HG03342 (cell line): Measurements from ENCODE around the gene APRT.

Experiments
- ATAC-seq: cut with Tn5 transposase; IDR thresholded peaks from one replicate; pipeline ENCODE4 v1.9.1; 2021; ENCODE audit warnings: mild to moderate bottlenecking, moderate library complexity; ENCODE audit not compliant: unreplicated experiment

APRT gene

DNA sequence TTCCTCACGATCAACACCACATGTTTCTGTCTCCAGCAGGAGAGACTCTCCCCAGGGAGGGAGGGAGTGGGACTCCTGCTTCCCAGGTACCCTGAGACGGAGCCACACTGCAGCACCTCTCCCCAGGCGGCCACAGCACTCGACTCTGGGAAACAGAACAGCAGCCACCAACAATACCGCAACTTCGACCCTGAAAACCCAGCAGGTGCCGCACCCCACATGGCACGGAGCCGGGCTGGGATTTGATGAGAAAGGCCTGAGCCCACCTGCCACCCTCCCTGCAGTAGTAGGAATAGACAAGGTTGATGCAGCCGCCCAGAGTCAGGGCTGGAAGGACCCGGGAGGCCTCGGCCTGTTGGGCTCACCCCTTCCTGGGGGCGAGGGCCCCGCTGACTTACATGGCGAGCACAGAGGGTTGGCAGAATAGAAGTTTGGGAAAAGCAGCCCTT lies 30.6 kb upstream of the APRT start:
- ATAC-seq, result no peak

DNA sequence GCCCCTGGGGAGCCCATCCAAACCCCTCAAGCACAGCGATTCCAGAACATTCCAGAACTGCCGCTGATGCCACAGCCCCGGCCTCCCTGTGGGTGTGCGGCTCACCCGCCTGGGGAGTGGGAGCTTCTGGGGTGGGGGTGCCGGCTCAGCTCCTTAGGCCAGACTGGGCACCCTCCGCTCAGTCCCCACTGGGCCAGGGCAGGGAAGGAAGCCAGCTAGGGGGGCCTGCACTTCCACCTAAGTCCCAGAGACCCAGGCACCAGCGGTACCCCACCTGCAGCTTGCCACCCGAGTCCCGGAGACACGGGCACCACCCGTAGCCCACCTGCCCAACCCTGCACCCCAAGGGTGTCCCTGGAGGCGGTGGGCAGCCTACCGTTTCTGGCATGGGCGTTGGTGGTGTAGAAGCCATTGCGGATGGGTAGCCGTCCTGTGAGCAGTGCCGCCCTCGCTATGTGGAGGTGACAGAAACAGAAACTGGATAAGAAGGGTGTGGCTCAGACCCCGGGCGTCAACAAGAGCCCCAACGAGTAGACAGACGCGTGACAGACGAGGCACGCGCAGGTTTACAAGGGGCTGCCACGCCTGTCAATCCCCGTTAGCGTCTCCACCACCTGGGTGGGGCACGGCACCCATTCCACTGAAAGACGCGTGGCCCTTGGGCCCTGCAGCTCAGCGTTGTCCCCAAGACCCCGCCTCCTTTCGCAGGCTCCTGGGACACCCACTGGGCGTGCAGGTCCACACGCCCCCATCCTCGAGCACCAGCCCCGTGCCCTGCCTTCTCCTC lies 30.0 kb upstream of the APRT start:
- no peak for ATAC-seq

DNA sequence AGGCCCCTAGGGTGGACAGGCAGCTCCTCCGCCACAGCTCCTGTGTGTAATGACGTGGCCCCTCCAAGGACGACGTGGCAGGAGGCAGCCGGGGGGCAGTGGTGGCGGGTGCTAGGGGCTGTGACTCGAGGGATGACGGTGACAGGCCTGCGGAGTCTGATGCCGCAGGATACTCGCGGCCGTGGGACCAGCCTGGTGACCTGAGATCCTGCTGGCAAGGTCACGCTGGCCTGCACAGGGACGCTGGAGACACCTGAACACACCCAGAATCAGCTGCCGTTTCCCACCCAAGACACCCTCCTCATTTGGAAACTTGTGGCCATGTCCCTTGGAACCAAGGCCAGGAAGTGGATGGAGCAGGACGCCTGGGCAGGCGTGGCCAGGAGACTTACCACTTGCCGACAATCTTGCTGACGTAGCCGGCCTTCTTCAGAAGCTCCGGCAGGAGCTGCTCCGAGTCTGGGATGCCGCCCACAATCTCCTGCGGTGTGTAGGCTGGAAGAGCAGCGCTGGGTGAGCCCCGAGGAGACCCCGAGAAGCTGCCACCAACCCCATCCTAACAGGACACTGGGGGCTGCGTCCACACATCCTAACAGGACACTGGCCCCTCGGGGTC lies 29.0 kb upstream of the APRT start:
- no peak for ATAC-seq

DNA sequence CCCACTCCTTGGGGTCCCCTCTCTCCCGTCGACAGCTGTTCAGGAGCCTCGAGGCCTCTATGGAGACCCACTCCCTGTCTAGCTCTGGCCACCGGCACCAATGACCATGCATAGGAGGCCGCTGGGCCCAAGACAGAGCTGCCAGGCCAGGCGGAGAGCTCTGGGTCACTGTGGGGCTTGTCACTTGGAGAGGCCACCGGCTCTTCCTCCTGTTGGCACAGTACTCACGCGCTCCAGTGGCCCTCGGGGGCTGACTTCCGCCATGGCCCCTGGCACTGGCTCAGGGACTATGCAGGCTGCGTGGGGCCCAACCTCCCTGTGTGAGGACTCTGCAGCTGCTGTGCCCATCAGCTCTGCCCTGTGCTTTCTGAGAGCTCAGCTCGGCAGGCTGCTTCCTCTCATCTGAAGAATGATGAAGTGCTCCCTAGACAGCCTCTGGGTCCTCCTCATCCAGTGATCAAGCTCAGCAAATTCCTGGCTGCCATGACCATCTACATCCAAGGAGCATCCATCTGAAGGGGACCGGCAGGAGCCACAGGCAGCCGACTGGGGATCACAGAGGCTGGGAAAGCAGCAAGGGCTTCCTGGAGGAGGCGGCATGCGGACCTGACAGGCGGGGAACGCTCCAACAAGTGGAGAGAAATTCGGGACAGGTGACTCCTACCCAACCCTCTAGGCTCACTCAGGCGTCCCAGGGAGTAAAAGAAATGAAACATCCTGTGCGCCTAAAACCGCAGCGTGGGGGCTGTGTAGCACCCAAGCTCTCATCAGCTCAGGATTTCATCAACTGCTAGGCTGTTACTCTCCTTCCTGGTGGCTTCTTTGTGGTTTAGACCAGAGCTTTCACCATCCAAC lies 28.2 kb upstream of the APRT start:
- ATAC-seq, result no peak

DNA sequence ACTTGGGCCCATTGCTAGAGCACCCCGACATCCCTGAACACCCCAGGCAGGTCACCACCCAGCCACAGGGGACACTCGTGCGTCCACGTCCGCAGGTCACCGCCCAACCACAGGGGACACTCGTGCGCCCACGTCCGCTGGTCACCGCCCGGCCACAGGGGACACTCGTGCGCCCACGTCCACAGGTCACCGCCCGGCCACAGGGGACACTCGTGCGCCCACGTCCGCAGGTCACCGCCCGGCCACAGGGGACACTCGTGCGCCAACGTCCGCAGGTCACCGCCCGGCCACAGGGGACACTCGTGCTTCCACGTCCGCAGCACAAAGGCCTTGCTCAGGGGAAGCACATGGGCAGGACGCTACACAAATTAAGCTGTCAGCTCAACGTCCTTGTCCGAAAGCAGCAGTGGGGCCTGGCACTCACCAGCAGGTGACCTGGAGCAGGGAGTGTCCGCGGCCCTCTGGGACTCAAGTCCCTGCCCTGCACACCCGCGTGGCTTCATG lies 27.4 kb upstream of the APRT start:
- no peak for ATAC-seq

DNA sequence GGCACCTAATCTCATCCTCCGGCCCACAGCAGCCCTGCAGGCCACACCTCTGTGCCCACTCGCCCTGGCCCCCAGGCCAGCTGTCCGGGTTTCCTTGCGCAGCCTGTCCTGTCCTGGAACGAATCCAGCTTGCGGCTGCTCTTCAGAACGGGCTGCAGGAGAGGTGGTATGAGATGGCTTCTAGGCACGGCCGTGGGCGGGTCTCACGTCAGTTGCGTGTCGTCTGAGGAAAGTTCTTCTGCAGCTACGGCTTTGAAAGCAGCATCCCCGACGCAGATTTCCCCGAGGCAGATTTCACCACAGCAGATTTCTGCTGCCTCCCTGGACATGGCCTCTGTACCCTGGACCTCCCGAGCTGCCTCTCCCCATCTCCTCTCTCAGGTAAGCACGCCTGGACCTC lies 26.8 kb upstream of the APRT start:
- ATAC-seq, result no peak

DNA sequence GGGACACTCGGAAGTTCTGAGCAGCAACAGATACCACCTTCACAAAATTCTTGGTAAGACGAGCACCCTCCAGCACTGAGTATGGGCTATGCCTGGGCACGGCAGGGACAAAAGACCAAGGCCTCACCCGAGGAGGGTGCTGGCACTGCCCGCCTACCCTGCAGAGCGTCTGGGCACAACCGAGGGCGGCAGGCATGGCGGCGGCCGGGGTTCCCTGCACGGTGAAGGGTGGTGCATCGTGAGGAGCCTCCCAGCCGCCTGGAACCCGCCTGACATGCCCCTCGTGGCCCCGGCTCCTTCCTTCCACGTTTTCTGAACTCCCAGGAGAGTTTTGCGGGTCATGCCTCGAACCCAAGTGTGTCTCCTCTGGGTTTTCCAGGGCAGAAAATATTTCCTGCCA lies 26.1 kb upstream of the APRT start:
- no peak for ATAC-seq

DNA sequence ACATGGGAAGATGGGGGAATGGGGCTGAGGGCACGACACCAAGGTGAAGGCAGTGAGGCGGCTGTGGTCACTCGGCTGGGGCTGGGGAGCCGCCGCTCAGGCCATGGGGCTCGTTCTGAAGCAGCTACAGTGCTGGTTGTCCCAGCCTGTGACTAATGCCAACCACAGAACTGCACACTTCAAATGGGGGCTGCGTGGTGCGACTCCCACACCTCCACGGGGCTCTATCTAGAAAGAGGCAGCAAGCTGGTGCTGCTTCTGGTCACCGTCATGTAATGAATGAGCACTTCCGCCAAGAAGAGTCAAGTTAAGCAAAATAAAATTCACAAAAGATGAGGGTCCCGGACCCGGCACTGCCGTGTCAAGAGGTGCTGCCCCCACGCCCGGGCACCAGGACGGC lies 25.1 kb upstream of the APRT start:
- no peak for ATAC-seq

DNA sequence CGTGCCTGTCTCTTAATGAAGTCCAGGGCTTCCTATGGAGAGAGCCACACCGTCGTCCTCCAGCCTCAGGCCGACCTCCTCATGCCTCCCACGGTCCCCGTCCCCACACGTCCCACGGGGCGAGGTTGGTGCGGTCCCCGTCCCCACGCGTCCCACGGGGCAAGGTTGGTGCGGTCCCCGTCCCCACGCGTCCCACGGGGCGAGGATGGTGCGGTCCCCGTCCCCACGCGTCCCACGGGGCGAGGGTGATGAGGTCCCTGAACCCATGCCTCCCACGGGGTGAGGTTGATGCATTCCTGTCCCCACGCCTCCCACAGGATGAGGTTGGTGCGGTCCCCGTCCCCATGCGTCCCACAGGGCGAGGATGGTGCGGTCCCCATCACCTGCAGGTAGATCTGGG lies 24.1 kb upstream of the APRT start:
- ATAC-seq, result no peak

DNA sequence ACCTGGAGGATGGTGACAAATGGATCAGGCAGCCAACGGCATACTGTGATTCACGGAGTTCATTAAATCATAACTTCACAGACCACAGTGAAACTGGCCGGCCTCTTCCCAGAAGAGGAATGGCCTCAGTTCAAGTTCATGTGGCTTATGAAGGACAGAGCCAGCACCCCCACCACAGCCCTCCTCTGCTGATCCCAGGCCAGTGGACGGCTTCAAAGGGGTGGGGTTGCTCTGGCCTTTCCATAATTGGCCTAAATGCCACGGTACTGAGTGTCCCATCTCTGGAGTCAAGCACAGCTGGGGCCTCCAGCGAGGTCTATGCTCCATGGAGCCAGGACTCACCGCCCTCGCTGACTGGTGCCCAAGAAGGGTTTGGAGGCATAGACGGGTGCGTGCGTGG lies 23.7 kb upstream of the APRT start:
- ATAC-seq, result no peak

DNA sequence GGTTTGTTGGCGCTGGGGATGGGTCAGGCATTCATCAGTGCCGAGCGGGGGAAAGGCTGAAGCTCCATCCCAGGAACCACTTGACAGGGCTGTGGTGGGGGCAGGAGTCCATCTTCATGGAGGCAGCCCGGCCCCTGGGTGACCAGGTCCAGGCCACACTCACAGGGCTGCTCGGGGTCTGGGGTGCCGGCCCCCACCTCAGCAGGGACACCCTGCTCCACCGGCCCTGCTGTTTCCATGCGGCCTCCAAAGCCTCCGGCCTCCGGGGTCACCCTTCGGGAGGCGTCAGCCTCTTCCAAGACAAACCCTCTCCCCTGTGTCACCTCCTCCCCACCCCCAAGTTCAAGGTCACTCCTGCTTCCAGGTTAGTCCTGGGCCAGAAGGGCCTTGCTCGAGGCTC lies 22.9 kb upstream of the APRT start:
- no peak for ATAC-seq

DNA sequence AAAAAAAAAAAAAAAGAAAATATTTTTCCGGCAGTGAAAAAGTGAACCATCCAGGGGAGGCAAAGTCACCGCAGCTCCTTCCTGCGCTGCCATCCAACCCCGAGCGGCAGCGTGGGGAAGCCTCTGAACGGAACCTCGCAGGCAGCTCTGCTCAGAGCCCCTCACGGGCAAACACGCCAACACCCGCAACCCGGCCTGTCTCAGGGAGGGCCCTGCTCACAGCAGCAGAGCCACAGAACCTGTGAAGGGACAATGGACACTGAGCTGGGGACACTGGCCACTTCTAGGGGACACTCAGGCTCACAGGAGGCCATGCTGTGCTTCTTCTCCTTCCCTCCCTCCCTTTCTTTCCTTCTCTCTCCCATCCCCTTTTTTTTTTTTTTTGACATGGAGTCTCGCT lies 21.4 kb upstream of the APRT start:
- ATAC-seq, result no peak

DNA sequence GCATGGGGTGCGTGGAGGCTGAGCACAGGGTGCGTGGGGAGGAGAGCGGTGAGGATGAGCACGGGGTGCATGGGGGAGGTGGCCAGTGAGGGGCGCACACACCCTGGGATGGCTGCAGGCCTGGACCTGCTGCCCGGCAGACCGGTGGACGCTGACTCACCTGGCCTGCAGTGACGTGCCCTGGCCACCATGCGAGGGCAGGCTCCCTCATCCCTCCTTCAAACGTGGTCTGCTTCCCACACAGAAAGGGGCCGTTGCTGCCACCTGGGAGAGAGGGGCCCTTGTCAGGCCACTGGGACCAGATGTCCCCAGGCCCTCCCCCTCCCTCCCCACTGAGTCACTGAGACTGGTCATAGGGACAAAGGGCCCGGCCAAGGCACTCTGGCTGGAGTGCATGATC lies 20.1 kb upstream of the APRT start:
- no peak for ATAC-seq

DNA sequence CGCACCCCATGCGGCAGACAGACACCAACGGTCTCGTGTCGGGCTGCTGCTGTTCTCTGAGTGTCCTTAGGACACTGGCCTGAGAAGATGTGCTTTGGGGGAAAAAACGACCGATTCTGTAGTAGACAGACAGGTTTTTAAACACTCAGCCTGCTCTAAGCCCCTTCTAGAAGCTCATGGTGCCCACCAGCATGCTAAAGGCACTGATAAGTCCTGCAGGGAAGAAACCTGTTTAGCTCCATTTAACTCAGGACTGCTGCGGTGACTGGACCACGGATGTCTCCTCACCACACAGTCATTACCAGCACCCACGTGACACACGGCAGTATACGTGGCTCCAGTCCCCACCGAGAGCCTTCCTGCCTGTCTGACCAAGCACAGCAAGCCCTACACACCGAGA lies 19.1 kb upstream of the APRT start:
- ATAC-seq, result no peak

DNA sequence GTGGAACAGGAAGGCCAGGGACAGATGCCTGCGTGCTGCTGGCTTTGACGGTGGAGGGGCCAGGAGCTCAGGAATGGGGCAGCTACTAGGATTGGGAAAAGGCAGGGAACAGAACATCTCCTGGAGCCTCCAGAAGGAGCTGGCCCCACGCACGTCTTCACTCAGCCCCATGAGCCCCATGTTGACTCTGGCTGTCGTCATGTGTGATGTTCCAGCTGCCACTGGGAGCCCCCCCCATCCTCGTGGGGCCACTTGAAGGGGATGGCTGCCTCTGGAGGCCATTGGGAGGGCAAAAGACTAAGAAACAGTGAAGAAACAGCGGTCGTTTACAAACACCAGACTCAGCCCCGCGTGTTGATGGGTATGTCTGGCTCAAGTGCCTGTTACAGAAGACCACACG lies 18.5 kb upstream of the APRT start:
- no peak for ATAC-seq

DNA sequence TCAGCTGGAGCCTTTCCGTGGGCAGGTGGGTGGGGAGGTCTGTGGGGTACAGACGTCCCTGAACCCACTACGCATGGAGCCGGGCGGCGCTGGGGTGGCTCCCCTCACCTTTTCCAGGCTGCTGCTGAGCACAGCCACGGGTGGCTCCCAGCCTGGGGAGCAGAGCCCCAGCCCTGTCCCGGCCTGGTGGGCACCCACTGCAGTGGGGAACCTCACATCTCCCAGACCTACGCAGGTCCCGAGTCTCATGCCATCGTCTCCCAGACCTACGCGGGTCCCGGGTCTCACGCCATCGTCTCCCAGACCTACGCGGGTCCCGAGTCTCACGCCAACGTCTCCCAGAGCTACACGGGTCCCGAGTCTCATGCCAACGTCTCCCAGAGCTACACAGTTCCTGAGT lies 17.0 kb upstream of the APRT start:
- ATAC-seq, result no peak

DNA sequence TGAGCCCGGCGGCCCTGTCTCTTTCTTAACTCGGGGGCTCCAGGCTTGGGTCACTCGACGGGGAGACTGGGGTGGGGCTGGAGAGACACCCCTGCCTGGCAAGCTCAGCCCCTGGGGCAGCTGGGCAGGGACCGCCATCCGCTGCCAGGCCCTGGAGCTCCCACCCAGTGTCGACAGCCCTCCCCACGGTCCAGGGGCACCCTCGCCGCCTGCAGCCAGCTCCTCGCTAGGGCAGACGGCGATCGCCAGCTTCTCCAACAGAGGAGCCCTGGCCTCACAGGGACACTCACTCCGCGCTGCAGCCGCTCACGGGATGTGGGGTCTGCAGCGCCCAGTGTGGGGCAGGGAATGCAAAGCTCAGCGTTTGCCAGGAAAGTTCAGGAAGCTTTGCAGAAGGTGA lies 16.0 kb upstream of the APRT start:
- ATAC-seq, result no peak

DNA sequence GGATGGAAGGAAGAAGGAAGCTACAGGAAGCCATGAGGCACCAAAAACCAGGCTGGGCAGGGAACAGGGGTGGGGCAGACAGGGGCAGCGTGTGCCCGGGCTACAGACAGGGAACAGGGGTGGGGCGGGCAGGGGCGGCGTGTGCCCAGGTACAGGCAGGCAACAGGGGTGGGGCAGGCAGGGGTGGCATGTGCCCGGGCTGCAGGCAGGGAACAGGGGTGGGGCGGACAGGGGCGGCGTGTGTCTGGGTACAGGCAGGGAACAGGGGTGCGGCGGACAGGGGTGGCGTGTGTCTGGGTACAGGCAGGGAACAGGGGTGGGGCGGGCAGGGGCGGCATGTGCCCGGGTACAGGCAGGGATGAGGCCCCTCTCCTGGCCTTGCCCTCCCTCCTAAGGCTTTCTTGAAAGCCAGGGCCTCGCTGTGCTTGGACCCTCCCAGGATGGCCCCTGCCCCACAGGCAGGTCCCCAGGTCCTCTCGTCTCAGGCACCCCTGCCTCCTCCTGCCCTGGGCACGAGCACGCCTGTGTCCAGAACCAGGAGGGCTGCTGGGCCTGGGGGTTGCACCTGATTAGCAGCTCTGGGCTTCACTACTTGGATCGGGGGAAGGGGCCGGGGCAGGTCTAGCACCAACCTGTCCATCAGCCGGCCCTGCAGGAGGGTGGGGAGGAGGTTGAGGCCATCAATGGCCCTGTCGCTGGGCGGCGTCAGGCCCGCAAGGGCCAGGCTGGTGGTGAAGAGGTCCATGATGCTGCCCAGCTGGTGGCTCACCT lies 14.5 kb upstream of the APRT start:
- no peak for ATAC-seq

DNA sequence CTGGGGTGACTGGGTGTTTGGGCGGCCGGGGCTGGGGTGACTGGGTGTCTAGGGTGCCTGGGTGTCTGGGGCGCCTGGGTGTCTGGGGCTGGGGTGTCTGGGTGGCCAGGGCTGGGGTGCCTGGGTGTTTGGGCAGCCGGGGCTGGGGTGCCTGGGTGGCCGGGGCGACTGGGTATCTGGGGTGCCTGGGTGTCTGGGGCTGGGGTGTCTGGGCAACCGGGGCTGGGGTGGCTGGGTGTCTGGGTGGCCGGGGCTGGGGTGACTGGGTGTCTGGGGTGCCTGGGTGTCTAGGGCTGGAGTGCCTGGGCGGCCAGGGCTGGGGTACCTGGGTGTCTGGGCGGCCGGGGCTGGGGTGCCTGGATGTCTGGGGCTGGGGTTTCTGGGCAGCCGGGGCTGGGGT lies 13.4 kb upstream of the APRT start:
- ATAC-seq, result no peak

DNA sequence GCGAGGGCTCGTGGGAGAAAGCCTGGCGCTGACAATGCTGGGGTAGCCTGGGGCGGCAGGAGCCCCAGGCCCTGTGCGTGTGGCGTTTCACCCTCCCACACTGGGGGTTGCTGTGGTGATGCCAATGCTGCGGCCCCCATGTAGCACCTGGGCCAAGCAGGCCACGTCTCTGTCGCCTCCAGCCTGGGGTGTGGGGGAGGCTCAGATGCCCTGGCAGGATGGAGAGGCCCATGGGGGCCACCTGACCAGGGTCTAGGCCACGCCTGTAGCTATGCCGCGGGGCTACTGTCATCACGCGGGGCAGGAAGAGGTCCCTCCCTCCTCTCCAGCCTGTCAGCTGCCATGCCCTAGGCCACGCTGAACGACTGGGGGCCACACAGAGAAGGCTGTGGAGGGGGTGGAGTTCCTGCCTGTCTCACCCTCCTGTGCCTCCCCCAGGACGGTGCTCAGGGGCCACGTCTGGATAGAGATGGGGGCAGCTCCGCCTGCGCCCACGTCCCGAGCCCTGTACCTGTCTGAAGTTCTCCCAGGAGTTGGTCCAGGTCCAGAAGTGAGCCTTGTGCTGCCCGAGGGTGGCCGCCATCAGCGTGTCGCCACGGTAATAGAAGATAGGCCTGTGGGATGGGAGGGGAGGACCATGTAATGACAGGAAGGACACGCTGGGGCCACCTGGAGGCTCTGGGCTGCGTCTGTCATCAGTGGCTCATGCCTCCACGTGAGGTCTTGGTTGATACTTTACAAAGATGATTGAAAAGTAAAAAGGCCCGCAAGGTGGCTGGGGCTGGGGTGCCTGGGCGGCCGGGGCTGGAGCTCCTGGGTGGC lies 12.7 kb upstream of the APRT start:
- no peak for ATAC-seq
